Limb (tissue), 2 donors: ENCODE data around the gene CD52.
"Not testable (repeated sequence)": the region's sequence is repeated elsewhere in the genome, so short reads cannot be mapped to it uniquely, and the experiment has no call there.

Source experiments
- DNase-seq, 2 donors: peaks; one replicate each; pipeline ENCODE4 v3.0.0-alpha.2; 2016; ENCODE audit errors: extremely low spot score in 2 of 2

The CD52 gene

DNA sequence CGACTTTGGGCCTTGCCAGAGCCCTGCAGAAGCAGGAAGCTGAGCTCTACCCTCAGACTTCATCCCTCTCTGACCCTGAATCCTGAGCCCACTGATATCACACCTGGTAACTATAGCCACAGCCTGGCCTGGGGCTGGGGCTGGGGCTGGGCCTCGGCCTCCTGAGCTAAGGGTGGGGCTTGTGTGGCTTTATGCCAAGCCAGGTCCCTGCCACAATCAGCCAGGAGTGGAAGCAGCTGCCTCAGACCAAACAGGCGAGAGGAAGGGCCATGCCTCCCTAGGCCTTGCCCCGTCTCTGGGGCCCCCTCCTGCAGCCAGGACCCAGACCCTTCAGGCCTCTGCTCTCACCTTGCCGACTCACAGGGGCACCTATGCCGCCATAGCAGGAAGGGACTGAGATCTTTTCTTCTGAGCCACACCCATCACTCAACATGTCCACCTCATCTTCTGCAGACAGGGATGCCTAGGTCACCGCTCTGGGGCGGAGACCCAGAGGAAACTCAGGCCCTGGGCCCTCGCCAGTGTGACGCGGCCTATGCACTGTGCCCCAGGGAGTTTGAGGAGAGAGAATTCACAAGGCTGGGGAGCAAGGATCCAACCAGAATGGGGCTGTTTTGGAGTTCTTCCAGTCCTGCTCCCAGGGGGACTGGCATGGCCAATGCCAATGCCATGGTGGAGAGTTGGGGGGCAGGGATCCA, 17.0 kb upstream of the CD52 start:
- DNase-seq, result no peak

- DNase-seq, result no peak
These were observed 14.9 kb upstream of the CD52 start for GRCh38 chr1:26302733-26303405.

- no peak for DNase-seq
These were observed 12.0 kb upstream of the CD52 start for GRCh38 chr1:26305667-26306289.

DNA sequence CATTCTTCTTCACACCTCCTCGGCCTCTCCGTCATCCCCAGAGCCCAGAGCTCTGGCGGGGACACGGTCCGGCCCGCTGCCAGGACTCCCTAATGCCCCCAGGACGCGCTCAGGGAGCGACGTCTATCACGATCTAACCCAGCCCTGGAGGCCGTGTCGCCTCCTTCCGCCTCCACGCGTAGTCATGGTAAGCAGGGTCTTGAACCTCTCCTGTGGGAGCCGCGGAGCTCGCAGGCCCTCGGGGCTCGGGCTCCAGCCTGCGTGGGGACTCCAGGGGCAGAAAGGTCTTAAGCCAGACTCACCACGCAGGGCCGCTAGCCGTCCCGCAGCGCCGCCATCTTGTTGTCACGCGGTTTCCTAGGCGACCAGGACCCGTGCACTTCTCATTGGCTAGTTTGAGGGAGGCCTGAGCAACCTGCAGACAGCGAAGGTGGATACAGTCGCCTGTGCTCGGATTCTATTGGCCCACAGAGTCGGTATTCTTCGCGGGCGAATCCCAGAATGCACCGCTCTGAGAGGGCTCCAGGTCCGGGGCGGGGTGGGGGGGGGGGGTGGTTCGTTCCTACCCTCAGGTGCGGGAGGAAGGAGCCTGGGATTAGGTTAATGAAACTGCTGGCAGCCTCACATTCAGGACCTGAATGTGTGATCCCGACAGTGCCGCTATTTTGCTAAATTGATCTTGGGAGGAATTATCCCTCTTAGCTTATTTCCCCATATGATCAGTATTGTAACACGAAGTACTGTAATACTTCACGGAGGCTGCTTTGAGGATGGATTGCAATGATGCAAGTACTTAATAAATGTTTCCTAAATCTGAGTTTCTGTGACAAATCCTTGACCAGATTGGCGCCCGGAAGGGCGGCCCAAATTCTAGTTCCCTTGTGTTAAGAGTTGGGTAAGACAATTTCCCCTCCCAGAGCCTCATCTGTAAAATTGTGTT, 11.2 kb upstream of the CD52 start, which contains the start of gene UBXN11:
TSS of gene UBXN11 (minus strand) at position 347 of the 940 bp plus-strand sequence. CDS start 3,753 bp downstream, outside the sequence.
- DNase-seq, result peak; percentile 90 to 91

- no peak for DNase-seq
These were observed 10.4 kb upstream of the CD52 start for GRCh38 chr1:26307363-26307781.

- not testable (repeated sequence) for DNase-seq
These were observed 9.5 kb upstream of the CD52 start for GRCh38 chr1:26307966-26308899.

DNA sequence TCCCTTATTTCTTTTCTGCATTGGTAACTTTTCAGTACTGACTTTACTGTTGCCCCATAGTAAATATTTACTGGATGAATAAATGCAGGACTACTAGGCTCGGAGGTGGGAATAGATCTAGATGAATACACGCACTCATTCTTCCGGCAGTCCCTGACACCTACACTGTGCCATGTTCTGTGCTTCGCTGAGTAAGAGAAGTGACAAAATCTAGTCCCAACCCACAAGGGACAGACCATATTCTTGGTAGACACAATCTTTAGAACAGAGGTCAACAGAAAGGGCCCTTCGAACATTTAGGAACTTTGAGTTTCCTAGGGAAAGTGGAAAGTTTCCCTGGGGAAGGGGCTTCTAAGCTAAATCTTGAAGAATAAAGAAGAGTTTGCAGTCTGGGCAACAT, 3.3 kb upstream of the CD52 start:
- DNase-seq, result no peak

GRCh38 chr1:26315874-26316850, 1.6 kb upstream of the CD52 start:
- DNase-seq, result no peak

DNA sequence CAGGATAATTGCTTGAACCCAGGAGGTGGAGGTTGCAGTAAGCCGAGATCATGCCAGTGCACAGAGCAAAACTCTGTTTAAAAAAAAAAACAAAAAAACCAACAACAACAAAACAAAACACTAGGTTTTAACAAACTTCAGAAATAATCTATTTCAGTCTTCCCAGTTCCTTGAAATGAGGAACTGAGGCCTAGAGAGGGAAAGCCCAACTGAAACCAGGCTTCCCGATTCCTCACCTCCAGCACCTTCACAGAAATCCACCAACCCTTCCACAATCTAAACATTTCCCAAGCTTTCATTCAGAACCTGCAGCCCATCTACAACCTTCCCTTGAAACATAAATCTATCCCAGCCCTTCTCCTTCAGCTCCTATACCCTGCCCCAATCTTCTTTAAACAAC, 612 bp upstream of the CD52 start:
- DNase-seq, result no peak

GRCh38 chr1:26318338-26319064, 743 bp downstream of the CD52 start:
- DNase-seq, result no peak

DNA sequence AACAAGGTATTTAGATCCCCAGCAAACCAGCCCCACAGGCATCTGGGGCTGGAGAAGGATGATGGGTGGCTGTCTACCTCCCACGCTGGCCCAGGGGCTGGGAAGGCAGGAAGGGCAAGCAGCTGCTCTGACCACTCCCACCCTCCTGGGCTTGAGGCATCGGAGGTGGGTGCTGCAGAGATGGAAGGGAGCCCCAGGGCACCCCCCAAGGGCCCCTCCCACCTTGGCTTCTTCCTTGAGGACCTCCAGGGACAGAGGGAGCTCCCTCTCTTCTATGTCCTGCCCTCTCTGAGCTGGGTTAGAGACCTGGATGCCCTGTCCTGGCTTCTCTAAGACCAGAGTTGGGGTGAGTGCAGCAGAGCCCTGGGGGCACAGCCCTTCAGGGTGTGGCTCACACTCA, 3.1 kb downstream of the CD52 start:
- no peak for DNase-seq

DNA sequence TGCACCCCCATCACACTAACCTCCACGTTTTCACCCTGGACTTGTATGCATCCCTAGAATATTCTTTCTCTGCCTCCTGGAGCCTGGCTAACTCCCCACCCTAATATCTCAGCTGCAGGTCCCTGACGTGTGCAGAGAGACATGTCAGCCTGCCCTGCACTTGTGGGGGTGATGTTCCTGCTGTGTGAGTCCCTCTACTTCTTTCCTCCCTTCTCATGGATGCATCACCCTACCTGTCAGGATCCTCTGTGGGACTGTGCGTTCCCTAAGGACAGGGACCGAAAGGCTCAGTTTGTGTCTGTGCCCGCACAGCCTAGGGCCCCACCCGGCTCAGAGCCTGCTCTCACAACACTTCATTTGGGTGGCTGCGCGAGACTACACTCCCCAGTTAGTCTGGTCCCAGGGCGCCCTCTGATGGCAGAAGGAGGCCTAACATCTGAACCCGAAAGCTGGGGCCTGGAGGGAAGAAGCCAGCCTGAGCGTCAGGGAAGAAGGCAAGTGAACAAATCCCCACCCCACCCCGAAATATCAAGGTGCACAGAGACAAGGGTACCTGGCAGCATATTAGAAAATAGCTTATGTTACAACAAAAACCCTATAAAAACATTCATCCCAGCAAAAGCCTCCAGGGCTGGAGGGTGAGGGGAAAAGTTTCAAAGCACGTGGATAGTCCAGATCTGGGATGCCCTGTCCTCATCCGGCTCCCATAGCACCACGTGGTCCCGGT, 3.7 kb downstream of the CD52 start:
- DNase-seq, result peak; percentile 81 to 92

DNA sequence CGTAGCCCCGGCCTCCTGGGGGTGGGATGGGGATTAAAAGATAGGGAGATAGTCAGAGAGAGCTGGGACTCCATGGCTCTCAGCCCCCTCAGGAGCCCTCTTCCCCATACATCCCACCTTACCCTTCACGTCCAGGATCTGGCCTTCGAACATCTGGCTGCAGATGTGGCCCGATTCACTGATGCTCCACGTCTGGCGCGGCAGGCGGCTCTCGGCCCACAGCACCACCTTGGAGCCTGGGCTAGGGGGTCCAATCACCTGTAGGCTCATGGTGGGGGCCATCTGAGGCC, 4.2 kb downstream of the CD52 start:
- no peak for DNase-seq

DNA sequence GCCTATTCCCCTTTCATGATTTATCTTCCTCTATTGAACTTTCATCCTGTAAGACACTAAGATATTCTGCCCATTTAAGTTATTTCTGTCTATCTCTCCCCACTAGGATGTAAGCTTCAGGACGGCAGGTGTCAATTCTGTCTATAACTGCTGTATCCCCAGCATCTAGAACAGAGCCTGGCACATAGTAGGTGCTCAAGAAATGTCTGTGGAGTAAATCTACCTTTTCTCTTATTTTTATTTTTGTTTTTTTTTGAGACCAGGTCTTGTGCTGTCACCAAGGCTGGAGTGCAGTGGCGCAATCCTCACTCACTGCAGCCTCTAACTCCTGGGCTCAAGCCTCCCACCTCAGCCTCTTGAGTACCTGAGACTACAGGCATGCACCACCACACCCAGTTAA, 5.6 kb downstream of the CD52 start:
- no peak for DNase-seq

DNA sequence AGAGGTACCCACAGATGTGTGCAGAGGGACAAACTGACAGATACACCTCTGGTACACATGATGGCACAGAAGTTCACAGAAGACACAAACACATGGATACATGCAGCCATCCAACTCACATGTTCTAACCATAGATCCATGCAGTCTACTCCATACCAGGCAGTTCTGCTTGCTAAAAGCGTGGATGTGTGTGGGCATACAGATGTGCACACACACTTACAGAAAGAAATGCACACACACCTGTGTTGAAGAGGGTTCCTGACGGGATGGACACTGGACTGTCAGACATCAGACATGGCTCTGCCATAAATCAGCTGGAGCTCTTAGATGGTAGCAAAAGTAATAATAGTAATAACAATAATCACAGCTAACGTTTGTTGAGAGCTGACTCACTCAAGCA, 6.8 kb downstream of the CD52 start:
- DNase-seq, result no peak

DNA sequence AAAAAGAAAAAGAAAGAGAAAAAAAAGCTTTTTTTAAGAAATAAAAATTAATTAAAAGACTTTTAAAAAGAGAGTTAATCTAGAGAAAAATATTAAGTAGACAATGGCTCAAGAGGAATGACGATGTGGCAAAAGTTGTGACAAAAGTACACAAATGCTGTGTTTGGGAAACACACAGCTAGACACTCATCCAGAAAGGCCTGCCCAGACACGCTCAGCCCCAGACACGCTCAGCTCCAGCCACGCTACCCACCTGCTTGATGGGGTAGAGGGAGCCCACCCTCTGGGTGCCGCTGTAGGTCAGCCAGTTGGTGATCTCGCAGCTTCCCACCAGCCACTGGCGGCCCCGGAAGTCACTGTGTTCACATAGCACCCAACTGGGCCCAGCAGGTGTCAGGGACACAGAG, 10.2 kb downstream of the CD52 start:
- DNase-seq, result no peak

GRCh38 chr1:26328597-26328996, 10.8 kb downstream of the CD52 start:
- no peak for DNase-seq

DNA sequence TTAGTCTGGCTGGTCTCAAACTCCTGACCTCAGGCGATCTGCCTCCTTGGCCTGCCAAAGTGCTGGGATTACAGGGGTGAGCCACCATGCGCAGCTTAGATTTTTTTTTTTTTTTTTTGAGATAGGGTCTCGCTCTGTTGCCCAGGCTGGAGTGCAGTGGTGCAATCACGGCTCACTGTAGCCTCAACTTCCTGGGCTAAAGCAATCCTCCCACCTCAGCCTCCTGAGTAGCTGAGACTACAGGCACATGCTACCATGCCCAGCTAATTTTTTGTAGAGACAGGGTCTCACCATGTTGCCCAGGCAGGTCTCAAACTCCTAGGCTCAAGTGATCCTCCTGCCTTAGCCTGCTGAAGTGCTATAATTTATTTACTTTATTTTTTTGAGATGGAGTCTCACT, 11.6 kb downstream of the CD52 start:
- DNase-seq, result not testable (repeated sequence)
